Neural cell (in vitro differentiated cells): ENCODE data around the gene ARL10.

Source experiments
- CTCF ChIP-seq: fragments of 450-650 bp; IDR thresholded peaks from 2 replicates; pipeline ENCODE4 v1.5.1; 2014; ENCODE audit warnings: antibody characterized with exemption, mild to moderate bottlenecking, moderate library complexity; ENCODE audit not compliant: poor library complexity, severe bottlenecking
- EP300 ChIP-seq: fragments of 450-650 bp; conservative IDR thresholded peaks from 2 replicates; pipeline ENCODE4 v1.6.1; 2014; ENCODE audit warnings: antibody characterized with exemption, mild to moderate bottlenecking, moderate library complexity; ENCODE audit not compliant: poor library complexity, severe bottlenecking
- EZH2 ChIP-seq: fragments of 200-600, 300-800 bp; shearing (Covaris generic), sonication (generic); IDR thresholded peaks from 2 replicates; pipeline ENCODE4 v1.6.1; 2014; ENCODE audit warnings: antibody characterized with exemption, low read length, borderline replicate concordance, mild to moderate bottlenecking; ENCODE audit not compliant: insufficient read depth, poor library complexity, severe bottlenecking
- POLR2AphosphoS5 ChIP-seq: IDR thresholded peaks from 2 replicates; pipeline ENCODE4 v1.6.1; 2012
- RAD21 ChIP-seq: fragments of 450-650 bp; conservative IDR thresholded peaks from 2 replicates; pipeline ENCODE4 v1.6.1; 2014; ENCODE audit warnings: antibody characterized with exemption, mild to moderate bottlenecking, moderate library complexity
- SMC3 ChIP-seq: fragments of 450-650 bp; conservative IDR thresholded peaks from 2 replicates; pipeline ENCODE4 v1.6.1; 2014; ENCODE audit warnings: antibody characterized with exemption, mild to moderate bottlenecking, moderate library complexity; ENCODE audit not compliant: poor library complexity
- TAF1 ChIP-seq: IDR thresholded peaks from 2 replicates; pipeline ENCODE4 v1.6.1; 2012; ENCODE audit warnings: low read depth
- TF ChIP-seq, protein P1 (sequence below): IDR thresholded peaks from 2 replicates; pipeline ENCODE4 v1.6.1; 2012; ENCODE audit warnings: borderline replicate concordance

- TF ChIP-seq CTCF (no peak), POLR2AphosphoS5 (no peak), EP300 (no peak), RAD21 (no peak), TAF1 (no peak), SMC3 (no peak), EZH2 (no peak)
- TF ChIP-seq, protein P1, sequence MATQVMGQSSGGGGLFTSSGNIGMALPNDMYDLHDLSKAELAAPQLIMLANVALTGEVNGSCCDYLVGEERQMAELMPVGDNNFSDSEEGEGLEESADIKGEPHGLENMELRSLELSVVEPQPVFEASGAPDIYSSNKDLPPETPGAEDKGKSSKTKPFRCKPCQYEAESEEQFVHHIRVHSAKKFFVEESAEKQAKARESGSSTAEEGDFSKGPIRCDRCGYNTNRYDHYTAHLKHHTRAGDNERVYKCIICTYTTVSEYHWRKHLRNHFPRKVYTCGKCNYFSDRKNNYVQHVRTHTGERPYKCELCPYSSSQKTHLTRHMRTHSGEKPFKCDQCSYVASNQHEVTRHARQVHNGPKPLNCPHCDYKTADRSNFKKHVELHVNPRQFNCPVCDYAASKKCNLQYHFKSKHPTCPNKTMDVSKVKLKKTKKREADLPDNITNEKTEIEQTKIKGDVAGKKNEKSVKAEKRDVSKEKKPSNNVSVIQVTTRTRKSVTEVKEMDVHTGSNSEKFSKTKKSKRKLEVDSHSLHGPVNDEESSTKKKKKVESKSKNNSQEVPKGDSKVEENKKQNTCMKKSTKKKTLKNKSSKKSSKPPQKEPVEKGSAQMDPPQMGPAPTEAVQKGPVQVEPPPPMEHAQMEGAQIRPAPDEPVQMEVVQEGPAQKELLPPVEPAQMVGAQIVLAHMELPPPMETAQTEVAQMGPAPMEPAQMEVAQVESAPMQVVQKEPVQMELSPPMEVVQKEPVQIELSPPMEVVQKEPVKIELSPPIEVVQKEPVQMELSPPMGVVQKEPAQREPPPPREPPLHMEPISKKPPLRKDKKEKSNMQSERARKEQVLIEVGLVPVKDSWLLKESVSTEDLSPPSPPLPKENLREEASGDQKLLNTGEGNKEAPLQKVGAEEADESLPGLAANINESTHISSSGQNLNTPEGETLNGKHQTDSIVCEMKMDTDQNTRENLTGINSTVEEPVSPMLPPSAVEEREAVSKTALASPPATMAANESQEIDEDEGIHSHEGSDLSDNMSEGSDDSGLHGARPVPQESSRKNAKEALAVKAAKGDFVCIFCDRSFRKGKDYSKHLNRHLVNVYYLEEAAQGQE = no peak
These were observed 18.1 kb downstream of the ARL10 start for GRCh38 chr5:176383248-176383905.
